SKM-1 treated with dmso at 0.1 percent for 144 hours (cell line): ENCODE measurements around the gene LRRC61.

ENCODE experiments used
- DNase-seq: peaks from one replicate; lab custom pipeline; 2025; ENCODE audit not compliant: unreplicated experiment; lab: John Stamatoyannopoulos, UW

LRRC61 gene

GRCh38 chr7:150368884-150369747 lies 46.0 kb downstream of the LRRC61 start:
- no peak for DNase-seq

- DNase-seq = no peak
Observed at GRCh38 chr7:150369748-150370501, 46.8 kb downstream of the LRRC61 start.

GRCh38 chr7:150370612-150371071 lies 47.5 kb downstream of the LRRC61 start:
- DNase-seq = no peak

DNA sequence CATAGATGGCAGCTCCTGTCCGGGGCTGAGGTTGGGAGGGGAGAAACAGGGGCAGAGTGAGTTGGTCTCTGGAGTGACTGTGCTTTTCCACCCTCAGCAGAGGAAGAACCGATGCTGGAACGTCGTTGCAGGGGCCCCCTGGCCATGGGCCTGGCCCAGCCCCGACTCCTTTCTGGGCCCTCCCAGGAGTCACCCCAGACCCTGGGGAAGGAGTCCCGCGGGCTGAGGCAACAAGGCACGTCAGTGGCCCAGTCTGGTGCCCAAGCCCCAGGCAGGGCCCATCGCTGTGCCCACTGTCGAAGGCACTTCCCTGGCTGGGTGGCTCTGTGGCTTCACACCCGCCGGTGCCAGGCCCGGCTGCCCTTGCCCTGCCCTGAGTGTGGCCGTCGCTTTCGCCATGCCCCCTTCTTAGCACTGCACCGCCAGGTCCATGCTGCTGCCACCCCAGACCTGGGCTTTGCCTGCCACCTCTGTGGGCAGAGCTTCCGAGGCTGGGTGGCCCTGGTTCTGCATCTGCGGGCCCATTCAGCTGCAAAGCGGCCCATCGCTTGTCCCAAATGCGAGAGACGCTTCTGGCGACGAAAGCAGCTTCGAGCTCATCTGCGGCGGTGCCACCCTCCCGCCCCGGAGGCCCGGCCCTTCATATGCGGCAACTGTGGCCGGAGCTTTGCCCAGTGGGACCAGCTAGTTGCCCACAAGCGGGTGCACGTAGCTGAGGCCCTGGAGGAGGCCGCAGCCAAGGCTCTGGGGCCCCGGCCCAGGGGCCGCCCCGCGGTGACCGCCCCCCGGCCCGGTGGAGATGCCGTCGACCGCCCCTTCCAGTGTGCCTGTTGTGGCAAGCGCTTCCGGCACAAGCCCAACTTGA lies 48.2 kb downstream of the LRRC61 start:
- no peak for DNase-seq

DNA sequence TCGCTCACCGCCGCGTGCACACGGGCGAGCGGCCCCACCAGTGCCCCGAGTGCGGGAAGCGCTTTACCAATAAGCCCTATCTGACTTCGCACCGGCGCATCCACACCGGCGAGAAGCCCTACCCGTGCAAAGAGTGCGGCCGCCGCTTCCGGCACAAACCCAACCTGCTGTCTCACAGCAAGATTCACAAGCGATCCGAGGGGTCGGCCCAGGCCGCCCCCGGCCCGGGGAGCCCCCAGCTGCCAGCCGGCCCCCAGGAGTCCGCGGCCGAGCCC lies 48.8 kb downstream of the LRRC61 start:
- no peak for DNase-seq

GRCh38 chr7:150372271-150373048 lies 49.3 kb downstream of the LRRC61 start:
- no peak for DNase-seq

DNA sequence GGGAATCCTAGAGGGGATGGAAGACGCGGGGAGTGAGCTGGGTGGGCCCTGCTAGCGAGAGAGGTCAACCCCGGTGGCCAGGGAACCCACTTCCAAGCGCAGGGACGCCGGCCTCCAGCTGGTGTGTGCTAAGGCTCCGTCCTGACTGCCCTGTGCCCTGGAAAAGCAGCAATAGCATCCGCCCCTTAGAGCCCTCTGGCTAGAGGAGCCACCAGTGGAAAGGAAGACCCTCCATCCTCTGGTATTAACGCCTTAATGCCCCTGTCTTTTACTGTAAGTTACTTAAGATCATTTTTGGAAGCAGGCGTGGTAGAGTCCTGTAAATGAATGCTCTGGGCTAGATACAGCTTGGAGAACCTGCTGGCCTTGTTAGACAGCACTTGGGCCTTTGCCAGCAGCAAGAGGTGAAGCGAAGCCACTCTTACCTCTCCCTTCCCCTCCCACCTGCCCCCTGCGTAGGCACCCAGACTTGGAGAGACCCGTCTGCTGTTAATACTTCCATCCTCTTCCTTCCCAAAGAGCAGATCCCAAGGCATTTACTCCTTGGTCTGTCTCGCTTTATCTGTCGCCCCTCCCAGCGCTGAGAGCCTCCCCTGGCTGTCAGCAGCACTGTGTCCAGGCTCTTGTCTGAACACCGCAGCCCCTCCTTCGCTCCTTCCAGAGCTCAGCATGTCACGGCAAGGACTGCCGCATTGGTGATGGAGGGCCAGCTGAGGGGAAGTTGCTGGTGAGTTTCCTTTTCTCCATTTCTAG lies 50.1 kb downstream of the LRRC61 start:
- no peak for DNase-seq

- DNase-seq = no peak
Observed at GRCh38 chr7:150374026-150374425, 50.9 kb downstream of the LRRC61 start.

- DNase-seq = no peak
Observed at GRCh38 chr7:150374472-150374871, 51.3 kb downstream of the LRRC61 start.

DNA sequence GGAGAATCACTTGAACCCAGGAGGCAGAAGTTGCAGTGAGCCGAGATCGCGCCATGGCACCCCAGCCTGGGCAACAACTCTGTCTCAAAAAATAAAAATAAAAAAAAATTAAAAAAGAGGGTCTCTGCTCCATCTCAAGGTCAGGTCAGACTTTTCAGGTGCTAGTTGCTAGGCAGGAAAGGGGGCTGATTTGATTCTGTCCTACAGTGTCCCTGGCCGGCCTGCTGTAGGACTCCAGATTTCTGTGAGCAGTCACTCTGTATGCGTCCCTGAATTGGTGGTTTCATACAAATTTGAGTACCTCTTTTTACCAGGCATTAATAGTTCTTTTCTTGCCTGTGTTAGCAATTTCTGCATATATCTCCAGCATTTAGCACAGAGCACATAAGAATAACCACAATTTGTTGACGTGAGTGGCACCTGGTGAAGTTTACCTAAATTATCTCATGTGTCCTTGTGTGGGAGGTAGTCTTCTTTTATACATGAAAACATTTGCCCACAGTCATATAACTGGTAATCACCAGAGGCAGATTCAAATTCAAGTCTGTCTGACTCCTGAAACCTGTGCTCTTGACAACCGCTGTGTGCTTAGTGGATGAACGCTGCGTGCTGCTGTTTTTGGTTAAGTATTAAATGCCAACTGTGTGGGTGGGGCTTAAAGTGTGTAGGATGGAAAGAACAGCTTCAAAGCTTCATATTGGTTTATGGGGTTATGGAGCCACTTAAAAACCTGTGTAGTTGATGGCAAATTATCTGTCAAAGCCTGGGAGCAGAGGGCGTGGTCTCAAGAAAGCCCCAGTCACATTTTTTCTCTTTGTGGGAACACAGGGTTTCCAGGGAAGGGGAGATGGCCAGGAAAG lies 52.7 kb downstream of the LRRC61 start:
- no peak for DNase-seq

- no peak for DNase-seq
Observed at GRCh38 chr7:150376560-150376959, 53.4 kb downstream of the LRRC61 start.

GRCh38 chr7:150377196-150377595 lies 54.0 kb downstream of the LRRC61 start:
- no peak for DNase-seq

GRCh38 chr7:150377635-150378034 lies 54.5 kb downstream of the LRRC61 start:
- DNase-seq = no peak

DNA sequence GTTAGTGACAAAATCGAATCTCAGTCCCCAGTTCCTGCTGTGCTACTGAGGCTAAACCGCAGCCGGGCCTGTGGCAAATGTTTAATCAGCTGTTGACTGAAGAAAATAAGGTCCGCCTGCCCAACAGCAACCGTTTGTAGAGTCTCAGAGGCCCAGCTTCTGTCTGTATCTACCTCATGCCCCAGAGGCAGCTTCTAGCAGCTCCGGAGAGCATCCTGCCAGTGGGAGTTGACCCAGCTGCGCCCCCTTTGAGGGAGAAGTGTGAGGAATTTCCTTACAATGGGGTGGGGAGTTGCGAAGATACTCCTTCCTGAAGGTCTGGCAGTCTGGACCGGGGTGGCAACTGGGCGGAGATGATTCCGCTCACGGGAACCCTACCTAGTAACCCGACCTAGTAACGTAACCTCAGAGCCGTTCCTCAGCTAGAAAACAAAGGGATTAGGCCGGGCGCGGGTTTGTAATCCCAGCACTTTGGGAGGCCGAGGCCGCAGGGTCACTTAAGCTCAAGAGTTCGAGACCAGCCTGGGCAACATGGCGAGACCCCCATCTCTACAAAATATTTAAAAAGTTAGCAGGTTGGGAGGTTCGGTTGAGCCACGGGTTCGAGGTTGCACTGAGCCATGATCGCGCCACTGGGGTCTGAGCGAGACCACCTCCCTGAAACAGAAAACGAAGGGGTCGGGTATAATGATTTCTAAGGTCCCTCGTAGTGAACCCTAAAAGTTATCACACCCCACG lies 55.1 kb downstream of the LRRC61 start:
- DNase-seq = no peak

DNA sequence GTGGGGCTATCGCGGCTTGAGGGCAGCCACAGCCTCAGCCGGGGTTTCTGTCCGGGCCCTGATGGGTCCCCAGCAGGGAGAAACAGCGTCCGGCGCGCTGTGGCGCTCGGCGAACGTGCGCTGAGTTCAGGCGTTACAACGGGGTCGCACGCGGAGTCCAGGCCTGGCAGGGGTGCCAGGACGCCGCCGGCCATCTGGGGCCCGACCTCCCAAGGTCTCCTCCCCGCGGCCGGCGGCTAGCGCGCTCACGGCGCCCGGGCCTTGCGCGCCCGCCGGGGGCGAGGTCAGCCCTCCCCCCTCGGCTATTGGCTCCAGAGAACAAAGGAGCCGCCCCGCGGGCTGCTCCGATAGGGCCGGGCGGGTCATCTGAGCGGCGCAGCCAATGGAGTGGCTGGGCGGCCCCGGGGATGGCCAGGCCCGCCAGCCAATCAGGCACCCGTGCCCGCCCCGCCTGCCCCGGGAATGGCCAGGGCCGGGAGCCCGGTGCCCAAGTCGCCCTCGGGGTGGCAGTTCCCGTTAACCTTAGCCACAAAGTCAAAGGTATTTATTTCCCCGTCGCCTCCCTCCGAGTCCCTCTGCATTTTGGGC lies 55.8 kb downstream of the LRRC61 start, which contains the start of gene ZNF775:
ZNF775 (plus strand) TSS at position 478 of the 588 bp plus-strand sequence. CDS start 9,141 bp downstream, outside the sequence.
- peak; percentile 75 for DNase-seq

DNA sequence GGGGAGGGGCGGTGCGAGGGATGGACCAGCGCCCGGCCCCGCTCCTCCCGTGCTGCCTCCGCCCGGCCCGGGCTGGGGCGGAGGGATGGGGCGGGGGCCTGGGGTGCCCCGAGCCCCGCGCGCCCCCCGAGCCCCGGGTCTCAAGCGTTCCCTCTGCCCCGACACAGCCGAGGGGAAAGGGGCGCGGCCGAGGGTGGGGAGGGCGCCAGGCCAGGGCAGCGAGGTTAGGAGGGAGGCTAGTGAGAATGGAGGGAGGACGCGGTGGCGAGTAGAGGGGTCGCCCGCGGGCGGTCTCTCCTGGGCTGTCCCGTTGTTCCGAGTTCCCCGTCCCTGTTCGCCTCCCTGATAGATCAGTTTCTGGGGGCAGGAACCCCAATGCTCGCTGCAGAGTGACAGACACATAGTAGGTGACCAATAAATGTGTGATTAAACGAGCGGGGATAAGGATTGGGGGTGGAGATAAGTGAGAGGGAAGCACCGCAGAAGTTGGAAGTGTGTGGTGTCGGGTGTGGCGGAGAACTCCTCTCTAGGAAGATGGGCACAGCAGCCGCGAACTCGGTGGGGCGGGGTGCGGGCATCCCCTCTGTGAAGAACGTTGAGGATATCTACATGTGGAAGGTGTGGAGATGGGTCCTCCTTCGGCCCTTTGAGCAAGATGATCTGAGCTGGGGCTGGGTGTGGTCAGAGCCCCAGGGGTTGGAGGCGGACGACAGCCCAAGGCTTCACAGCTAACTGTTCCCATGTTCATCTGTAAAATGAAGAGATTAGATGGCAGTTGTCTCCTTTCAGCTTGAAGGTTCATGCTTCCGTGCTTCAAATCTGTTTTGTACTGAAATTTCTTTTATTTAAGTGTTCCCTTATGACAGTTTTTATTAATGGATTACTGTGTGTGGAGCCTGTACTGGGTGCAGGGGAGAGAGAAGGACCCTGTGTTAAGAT lies 56.6 kb downstream of the LRRC61 start:
- no peak for DNase-seq

- no peak for DNase-seq
Observed at GRCh38 chr7:150380463-150380862, 57.3 kb downstream of the LRRC61 start.
